Vagina (tissue), 2 donors: ENCODE measurements around the gene ZCCHC10. TPM values are rescaled to one million over a fixed set of nuclear protein-coding genes. Genes with fewer than 3 reads are reported as not detected.
"Not testable (repeated sequence)": the region's sequence is repeated elsewhere in the genome, so short reads cannot be mapped to it uniquely, and the experiment has no call there.

ENCODE experiments used
- DNase-seq, 2 donors: peaks; one replicate each; pipeline ENCODE4 v3.0.0-alpha.2; 2017; ENCODE audit errors: extremely low spot score in 2 of 2
- H3K27ac ChIP-seq: fragments of 200-600 bp; sonication (generic); one replicate; pipeline ENCODE4 v1.5.1; 2019
- H3K27me3 ChIP-seq: fragments of 200-600 bp; sonication (generic); one replicate; pipeline ENCODE4 v1.5.1; 2019
- H3K36me3 ChIP-seq, 2 donors: fragments of 200-600 bp; sonication (generic); one replicate each; pipeline ENCODE4 v1.5.1; 2017 to 2019
- H3K4me1 ChIP-seq: fragments of 200-600 bp; sonication (generic); one replicate; pipeline ENCODE4 v1.5.1; 2019
- H3K4me3 ChIP-seq, 2 donors: fragments of 200-600 bp; sonication (generic); 1 replicate in 1 of 2; 2 replicates in 1 of 2; pipeline ENCODE4 v1.5.1; 2016 to 2019
- H3K9me3 ChIP-seq: fragments of 200-600 bp; sonication (generic); one replicate; pipeline ENCODE4 v1.5.1; 2019
- CTCF ChIP-seq, 3 experiments: fragments of 450-650 bp in 2 of 3; fragments of 200-600 bp in 1 of 3; sonication (generic) in 1 of 3; IDR thresholded peaks; one replicate each; pipeline ENCODE4 v1.5.1; 2017 to 2019; ENCODE audit warnings: antibody characterized with exemption in 3 of 3, mild to moderate bottlenecking in 2 of 3, moderate library complexity in 2 of 3
- POLR2A ChIP-seq, 2 donors: fragments of 450-650 bp; IDR thresholded peaks; one replicate each; pipeline ENCODE4 v1.6.1; 2017; ENCODE audit warnings: antibody characterized with exemption in 2 of 2, mild to moderate bottlenecking in 2 of 2, moderate library complexity in 2 of 2
- POLR2AphosphoS5 ChIP-seq, 2 donors: sonication (generic); formaldehyde crosslinking; IDR thresholded peaks; one replicate each; pipeline ENCODE4 v1.9.0; 2017; ENCODE audit warnings: antibody characterized with exemption in 2 of 2, mild to moderate bottlenecking in 2 of 2, low read depth in 1 of 2; ENCODE audit not compliant: insufficient read depth in 1 of 2
- intact Hi-C: fragments of 100-400 bp; cut with DNase I; formaldehyde crosslinking; loops from one replicate; pipeline ENCODE4 v1.15.1; 2023
- total RNA-seq: library from RNA; depleted of rRNA; stranded (reverse); fragments of >200 nt; gene quantifications from one replicate; pipeline ENCODE4 v1.2.3, GENCODE V29; 2016

ZCCHC10 gene
- total RNA-seq, 1 donor from 2014 or later, result 29.2 TPM

GRCh38 chr5:133041910-133042309 lies 15.6 kb upstream of the ZCCHC10 start:
- Histone ChIP-seq H3K9me3 (no peaks in the 10 kb centered on the region), H3K4me1 (no peaks in the 10 kb centered on the region), H3K4me3 (no peak overlapping the region), H3K27ac (no peak overlapping the region), H3K36me3 (no peaks in the 10 kb centered on the region), H3K27me3 (no peaks in the 10 kb centered on the region)
- no peak for DNase-seq
- TF ChIP-seq POLR2AphosphoS5 (IDR thresholded peaks at IDR 0.05; ENCODE audit: insufficient read depth in 1 of 2, low read depth in 1 of 2) (no peak), CTCF (IDR thresholded peaks at IDR 0.05) (no peak), POLR2A (IDR thresholded peaks at IDR 0.05) (no peak)
- intact Hi-C loops, result no loop called here

- H3K27me3 ChIP-seq, result no peaks in the 10 kb centered on the region
- intact Hi-C loops, result no loop called here
These were observed 14.9 kb upstream of the ZCCHC10 start for GRCh38 chr5:133041157-133041784.

GRCh38 chr5:133036677-133037076 lies 10.3 kb upstream of the ZCCHC10 start:
- H3K36me3 ChIP-seq, intact Hi-C loops, H3K4me1 ChIP-seq, H3K27me3 ChIP-seq, H3K9me3 ChIP-seq, DNase-seq, H3K27ac ChIP-seq, H3K4me3 ChIP-seq: not testable (repeated sequence)

More at GRCh38 chr5:133041157-133041784, 14.9 kb upstream of the ZCCHC10 start:
- no peak overlapping the region for H3K27ac ChIP-seq
- no peak for DNase-seq
- no peaks in the 10 kb centered on the region for H3K36me3 ChIP-seq
- no peaks in the 10 kb centered on the region for H3K4me1 ChIP-seq
- H3K9me3 ChIP-seq, result no peaks in the 10 kb centered on the region
- no peak overlapping the region for H3K4me3 ChIP-seq
- TF ChIP-seq POLR2A (IDR thresholded peaks at IDR 0.05) (no peak), POLR2AphosphoS5 (IDR thresholded peaks at IDR 0.05; ENCODE audit: insufficient read depth in 1 of 2, low read depth in 1 of 2) (no peak), CTCF (IDR thresholded peaks at IDR 0.05) (no peak)

GRCh38 chr5:133035224-133035623 lies 8.9 kb upstream of the ZCCHC10 start:
- H3K4me3 ChIP-seq, result no peak overlapping the region
- TF ChIP-seq POLR2A (IDR thresholded peaks at IDR 0.05) (no peak), POLR2AphosphoS5 (IDR thresholded peaks at IDR 0.05; ENCODE audit: insufficient read depth in 1 of 2, low read depth in 1 of 2) (no peak)

GRCh38 chr5:133034064-133034463 lies 7.7 kb upstream of the ZCCHC10 start:
- Histone ChIP-seq H3K4me3 (no peak overlapping the region), H3K27ac (no peak overlapping the region), H3K4me1 (no peaks in the 10 kb centered on the region), H3K9me3 (no peaks in the 10 kb centered on the region), H3K36me3 (no peaks in the 10 kb centered on the region), H3K27me3 (no peaks in the 10 kb centered on the region)
- intact Hi-C loops, result no loop called here
- no peak for DNase-seq
- TF ChIP-seq POLR2AphosphoS5 (IDR thresholded peaks at IDR 0.05; ENCODE audit: insufficient read depth in 1 of 2, low read depth in 1 of 2), result no peak
- no peak for TF ChIP-seq CTCF (IDR thresholded peaks at IDR 0.05)
- no peak for TF ChIP-seq POLR2A (IDR thresholded peaks at IDR 0.05)

More at GRCh38 chr5:133035224-133035623, 8.9 kb upstream of the ZCCHC10 start:
- no peaks in the 10 kb centered on the region for H3K4me1 ChIP-seq
- no peak overlapping the region for H3K27ac ChIP-seq
- H3K9me3 ChIP-seq, result no peaks in the 10 kb centered on the region
- no peak for DNase-seq
- no peaks in the 10 kb centered on the region for H3K36me3 ChIP-seq
- intact Hi-C loops, result no loop called here
- no peaks in the 10 kb centered on the region for H3K27me3 ChIP-seq

GRCh38 chr5:133032852-133033742 lies 6.7 kb upstream of the ZCCHC10 start:
- no peak overlapping the region for H3K4me3 ChIP-seq
- H3K27ac ChIP-seq, result no peak overlapping the region
- intact Hi-C loops, result no loop called here
- no peaks in the 10 kb centered on the region for H3K27me3 ChIP-seq
- H3K36me3 ChIP-seq, result no peaks in the 10 kb centered on the region
- TF ChIP-seq POLR2A (IDR thresholded peaks at IDR 0.05), result no peak
- no peak for TF ChIP-seq CTCF (IDR thresholded peaks at IDR 0.05)
- H3K9me3 ChIP-seq, result no peaks in the 10 kb centered on the region
- DNase-seq, result no peak
- H3K4me1 ChIP-seq, result no peaks in the 10 kb centered on the region
